ENCODE measurements around the gene AGT. TPM values are rescaled to one million over a fixed set of nuclear protein-coding genes. Genes with fewer than 3 reads are reported as not detected.

Gene AGT
- polyA plus RNA-seq, 1 donor (not counting 4 experiments of a cell fraction or from before 2014, with no cell fraction given), result not detected

GRCh38 chr1:230693777-230694176 lies 20.1 kb downstream of the AGT start:
- Histone ChIP-seq H3K9me1 (ENCODE audit: control insufficient read depth, extremely low read depth, insufficient read depth, low read length) (no peaks in the 10 kb centered on the region), H2AFZ (ENCODE audit: control insufficient read depth, low read length) (no peak overlapping the region), H3K9ac (ENCODE audit: control insufficient read depth, extremely low read depth, insufficient read depth, low read length) (no peak overlapping the region), H3K4me3 (ENCODE audit: control insufficient read depth in 2 of 3, extremely low read depth in 1 of 3, insufficient read depth in 2 of 3, low read depth in 1 of 3, low read length in 3 of 3) (no peak overlapping the region), H3K27ac (ENCODE audit: control insufficient read depth, insufficient read depth, low read length) (no peak overlapping the region), H3K4me1 (ENCODE audit: control insufficient read depth, extremely low read depth, insufficient read depth, low read length) (no peaks in the 10 kb centered on the region), H3K4me2 (ENCODE audit: control insufficient read depth, extremely low read depth, insufficient read depth, low read depth, low read length) (no peak overlapping the region), H4K20me1 (ENCODE audit: control insufficient read depth, extremely low read depth, insufficient read depth, low read length) (no peaks in the 10 kb centered on the region), H3K27me3 (ENCODE audit: control insufficient read depth, extremely low read depth, insufficient read depth, low read length) (no peaks in the 10 kb centered on the region), H3K36me3 (ENCODE audit: control insufficient read depth in 2 of 2, extremely low read depth in 1 of 2, insufficient read depth in 2 of 2, low read length in 2 of 2) (peaks cover 20% of the 10 kb centered on the region in 2 experiments), H3K9me3 (ENCODE audit: control insufficient read depth, low read depth, low read length) (no peaks in the 10 kb centered on the region), H3K79me2 (ENCODE audit: control insufficient read depth, insufficient read depth, low read length) (no peaks in the 10 kb centered on the region)
- dilution Hi-C loops (cut with MboI; ENCODE audit: extremely low pct_ligation_motif_present, low sequenced_read_pairs), result no loop called here
- no peak for DNase-seq (ENCODE audit: low read depth, low spot score)
- TF ChIP-seq EZH2 (IDR thresholded peaks at IDR 0.05; ENCODE audit: low read length), result no peak
- no peak for TF ChIP-seq CTCF (optimal IDR thresholded peaks at IDR 0.05 in 1 of 3, IDR thresholded peaks at IDR 0.05 in 1 of 3, conservative IDR thresholded peaks at IDR 0.05 in 1 of 3; ENCODE audit: extremely low read depth in 1 of 3, insufficient read depth in 2 of 3, low read length in 3 of 3)
- no peak for FAIRE-seq

GRCh38 chr1:230693221-230693620 lies 20.7 kb downstream of the AGT start:
- TF ChIP-seq EZH2 (IDR thresholded peaks at IDR 0.05; ENCODE audit: low read length) (no peak), CTCF (optimal IDR thresholded peaks at IDR 0.05 in 1 of 3, IDR thresholded peaks at IDR 0.05 in 1 of 3, conservative IDR thresholded peaks at IDR 0.05 in 1 of 3; ENCODE audit: extremely low read depth in 1 of 3, insufficient read depth in 2 of 3, low read length in 3 of 3) (no peak)
- dilution Hi-C loops (cut with MboI; ENCODE audit: extremely low pct_ligation_motif_present, low sequenced_read_pairs), result no loop called here
- FAIRE-seq, result no peak
- peaks cover 20 to 24% of the 10 kb centered on the region in 2 experiments for H3K36me3 ChIP-seq (ENCODE audit: control insufficient read depth in 2 of 2, extremely low read depth in 1 of 2, insufficient read depth in 2 of 2, low read length in 2 of 2)
- no peak overlapping the region for H3K4me3 ChIP-seq (ENCODE audit: control insufficient read depth in 2 of 3, extremely low read depth in 1 of 3, insufficient read depth in 2 of 3, low read depth in 1 of 3, low read length in 3 of 3)
- no peaks in the 10 kb centered on the region for H3K4me1 ChIP-seq (ENCODE audit: control insufficient read depth, extremely low read depth, insufficient read depth, low read length)
- H3K9me3 ChIP-seq (ENCODE audit: control insufficient read depth, low read depth, low read length), result no peaks in the 10 kb centered on the region
- no peak overlapping the region for H2AFZ ChIP-seq (ENCODE audit: control insufficient read depth, low read length)
- no peak overlapping the region for H3K9ac ChIP-seq (ENCODE audit: control insufficient read depth, extremely low read depth, insufficient read depth, low read length)
- no peaks in the 10 kb centered on the region for H3K27me3 ChIP-seq (ENCODE audit: control insufficient read depth, extremely low read depth, insufficient read depth, low read length)
- no peaks in the 10 kb centered on the region for H3K9me1 ChIP-seq (ENCODE audit: control insufficient read depth, extremely low read depth, insufficient read depth, low read length)
- H3K79me2 ChIP-seq (ENCODE audit: control insufficient read depth, insufficient read depth, low read length), result no peaks in the 10 kb centered on the region
- DNase-seq (ENCODE audit: low read depth, low spot score), result no peak
- no peak overlapping the region for H3K27ac ChIP-seq (ENCODE audit: control insufficient read depth, insufficient read depth, low read length)
- no peaks in the 10 kb centered on the region for H4K20me1 ChIP-seq (ENCODE audit: control insufficient read depth, extremely low read depth, insufficient read depth, low read length)
- no peak overlapping the region for H3K4me2 ChIP-seq (ENCODE audit: control insufficient read depth, extremely low read depth, insufficient read depth, low read depth, low read length)
